Measurements from ENCODE around the gene GSTM4. TPM values are rescaled to one million over a fixed set of nuclear protein-coding genes. Genes with fewer than 3 reads are reported as not detected.

GSTM4 gene
- polyA plus RNA-seq (2011; rRNA removed), result 17.2 and 21.7 TPM in 2 replicates
- 15.3 and 15.8 TPM in 2 replicates for polyA plus RNA-seq (2012; cell fraction: cytosol; rRNA removed)
- polyA plus RNA-seq (2012; cell fraction: nucleus; rRNA removed), result 16.9 and 17.9 TPM in 2 replicates
- polyA plus RNA-seq (2017; fragmentation: RNase III; extraction: RNeasy Plus Mini Kit Qiagen cat#74134 plus additional on column Dnase treatment), result 13.0 to 14.3 TPM (median 13.6 TPM) in 3 replicates
- 10.2 and 16.7 TPM in 2 replicates for polyA minus RNA-seq (2011; rRNA and poly(A)+ RNA removed)

DNA sequence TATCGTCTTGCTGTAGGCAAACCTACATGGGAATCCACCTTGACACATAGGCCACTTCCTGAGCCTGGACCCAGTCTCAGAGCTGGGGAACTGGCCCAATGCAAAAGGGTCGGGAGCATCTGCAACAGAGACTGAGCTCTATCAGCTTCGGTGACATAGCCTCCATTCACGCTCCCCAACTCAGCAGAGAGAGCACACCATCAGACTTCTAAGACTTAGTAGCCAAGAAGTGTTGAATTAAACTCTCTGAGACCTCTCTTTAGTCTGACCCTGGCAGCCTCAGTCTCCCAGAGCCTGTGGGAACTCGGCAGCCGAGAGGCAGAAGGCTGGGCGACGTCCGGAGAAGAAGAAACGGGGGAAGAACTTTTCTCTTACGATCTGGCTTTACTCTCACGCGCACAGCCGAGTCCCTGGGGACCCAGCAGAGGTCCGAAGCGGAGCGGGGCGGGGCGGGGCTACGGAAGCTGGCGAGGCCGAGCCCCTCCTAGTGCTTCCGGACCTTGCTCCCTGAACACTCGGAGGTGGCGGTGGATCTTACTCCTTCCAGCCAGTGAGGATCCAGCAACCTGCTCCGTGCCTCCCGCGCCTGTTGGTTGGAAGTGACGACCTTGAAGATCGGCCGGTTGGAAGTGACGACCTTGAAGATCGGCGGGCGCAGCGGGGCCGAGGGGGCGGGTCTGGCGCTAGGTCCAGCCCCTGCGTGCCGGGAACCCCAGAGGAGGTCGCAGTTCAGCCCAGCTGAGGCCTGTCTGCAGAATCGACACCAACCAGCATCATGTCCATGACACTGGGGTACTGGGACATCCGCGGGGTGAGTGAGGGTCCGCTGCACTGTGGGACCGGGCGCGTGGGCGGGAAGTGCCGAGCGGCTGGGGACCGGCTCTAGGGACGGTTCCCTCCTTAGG, at the start of gene GSTM4:
GSTM4 (plus strand) TSS at position 485 of the 905 bp plus-strand sequence; CDS start at position 776, 291 bp downstream.
- DNase-seq (ENCODE audit: low read depth in 1 of 2, low spot score in 1 of 2) (peak; percentile 53 to 60), ATAC-seq (peak; percentile 95 to 96), FAIRE-seq (no peak)
- Histone ChIP-seq H3K9me3 (no peaks in the 10 kb centered on the region), H3K4me2 (peak within 1 kb of the TSS; percentile 85), H3K4me3 (peak within 1 kb of the TSS; percentile 73), H3K4me1 (peaks cover 5% of the 10 kb centered on the region; the same call in 1 of the 3 replicates), H3K27ac (peak within 1 kb of the TSS; percentile 77 to 89)
- TF ChIP-seq POLR2A (IDR thresholded peaks at IDR 0.05; ENCODE audit: low read length) (0 out of 2 replicates have a peak, but pooled peaks have one; percentile 17), ESRRA (IDR thresholded peaks at IDR 0.05; ENCODE audit: borderline replicate concordance, low read length) (0 out of 2 replicates have a peak, but pooled peaks have one; percentile 13), ZNF302 (CRISPR knock-in tag; IDR thresholded peaks at IDR 0.05) (no peak), TFCP2L1 (CRISPR knock-in tag; IDR thresholded peaks at IDR 0.05) (no peak), HOXB13 (CRISPR knock-in tag; IDR thresholded peaks at IDR 0.05; ENCODE audit: low read depth) (no peak)
- TF ChIP-seq, protein P1, sequence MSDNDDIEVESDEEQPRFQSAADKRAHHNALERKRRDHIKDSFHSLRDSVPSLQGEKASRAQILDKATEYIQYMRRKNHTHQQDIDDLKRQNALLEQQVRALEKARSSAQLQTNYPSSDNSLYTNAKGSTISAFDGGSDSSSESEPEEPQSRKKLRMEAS (IDR thresholded peaks at IDR 0.05), result peak; percentile 50; the same call in 1 of the 2 replicates
- TF ChIP-seq, protein P2, sequence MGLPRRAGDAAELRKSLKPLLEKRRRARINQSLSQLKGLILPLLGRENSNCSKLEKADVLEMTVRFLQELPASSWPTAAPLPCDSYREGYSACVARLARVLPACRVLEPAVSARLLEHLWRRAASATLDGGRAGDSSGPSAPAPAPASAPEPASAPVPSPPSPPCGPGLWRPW (IDR thresholded peaks at IDR 0.05), result no peak
- CTCF ChIA-PET, result interaction anchor here (1.7 to 10.6 kb wide), 5 partner anchors 16 to 328 kb away, joined by 4 to 187 read pairs (median 5); partner anchors contain the start of gene AHCYL1
- 10% methylated on average over 14 of the region's 54 CpGs for WGBS (ENCODE audit: missing lambda C conversion rate)
- POLR2A ChIA-PET, result interaction anchor here (1.9 kb wide), 1 partner anchor 107 kb away, joined by 5 read pairs; the partner anchor contains the start of gene GNAI3

DNA sequence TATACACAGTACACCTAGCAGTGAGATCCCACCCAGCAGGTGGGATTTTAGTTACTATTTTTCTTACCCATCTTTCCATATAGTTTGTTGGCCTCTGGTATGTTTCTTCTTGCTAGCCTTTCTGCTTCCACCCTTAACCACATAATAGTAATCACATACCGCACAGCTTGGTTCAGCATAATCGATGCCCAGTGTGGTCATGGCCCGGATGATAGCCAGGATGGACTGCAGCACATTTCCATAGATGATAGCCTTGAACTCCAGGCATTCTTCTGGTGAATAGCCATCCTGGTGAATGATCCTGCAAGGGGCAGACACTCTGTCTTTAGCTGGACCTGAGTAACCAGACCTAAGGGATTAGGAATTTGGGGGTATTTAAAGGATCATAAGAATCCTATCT, 46.0 kb upstream of the GSTM4 start:
- TF ChIP-seq RARB (CRISPR knock-in tag; IDR thresholded peaks at IDR 0.05) (no peak), RAD21 (conservative IDR thresholded peaks at IDR 0.05 in 1 of 2, IDR thresholded peaks at IDR 0.05 in 1 of 2) (no peak), HOXB5 (CRISPR knock-in tag; IDR thresholded peaks at IDR 0.05) (no peak), ESRRA (IDR thresholded peaks at IDR 0.05; ENCODE audit: borderline replicate concordance, low read length) (no peak), HEYL (CRISPR knock-in tag; IDR thresholded peaks at IDR 0.05) (no peak), ZC3H11A (IDR thresholded peaks at IDR 0.05) (no peak), HOXA7 (CRISPR knock-in tag; IDR thresholded peaks at IDR 0.05) (no peak), POLR2AphosphoS2 (conservative IDR thresholded peaks at IDR 0.05; ENCODE audit: low read length) (no peak), ZNF302 (CRISPR knock-in tag; IDR thresholded peaks at IDR 0.05) (no peak), FOXS1 (CRISPR knock-in tag; IDR thresholded peaks at IDR 0.05) (no peak), EP300 (IDR thresholded peaks at IDR 0.05) (no peak)
- TF ChIP-seq, protein P3, sequence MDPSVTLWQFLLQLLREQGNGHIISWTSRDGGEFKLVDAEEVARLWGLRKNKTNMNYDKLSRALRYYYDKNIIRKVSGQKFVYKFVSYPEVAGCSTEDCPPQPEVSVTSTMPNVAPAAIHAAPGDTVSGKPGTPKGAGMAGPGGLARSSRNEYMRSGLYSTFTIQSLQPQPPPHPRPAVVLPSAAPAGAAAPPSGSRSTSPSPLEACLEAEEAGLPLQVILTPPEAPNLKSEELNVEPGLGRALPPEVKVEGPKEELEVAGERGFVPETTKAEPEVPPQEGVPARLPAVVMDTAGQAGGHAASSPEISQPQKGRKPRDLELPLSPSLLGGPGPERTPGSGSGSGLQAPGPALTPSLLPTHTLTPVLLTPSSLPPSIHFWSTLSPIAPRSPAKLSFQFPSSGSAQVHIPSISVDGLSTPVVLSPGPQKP (IDR thresholded peaks at IDR 0.05; ENCODE audit: low read depth, low read length), result no peak
- Histone ChIP-seq H3K4me2 (no peak overlapping the region), H3K4me1 (peaks cover 13% of the 10 kb centered on the region; the same call in 2 of the 3 replicates), H3K4me3 (no peak overlapping the region), H3K9me3 (no peaks in the 10 kb centered on the region), H3K27ac (no peak overlapping the region)
- ATAC-seq (no peak), DNase-seq (ENCODE audit: low read depth in 1 of 2, low spot score in 1 of 2) (no peak), FAIRE-seq (no peak)
- WGBS (ENCODE audit: missing lambda C conversion rate), result 100% methylated on average over 3 of the region's 3 CpGs
- ChIA-PET CTCF (interaction anchor here (0.9 to 1.4 kb wide), 2 partner anchors 30 to 166 kb away, joined by 3 read pairs; no protein-coding TSS in a partner anchor), POLR2A (interaction anchor here (2.2 kb wide), 1 partner anchor 62 kb away, joined by 8 read pairs; the partner anchor contains the start of gene GNAI3)
